ENCODE measurements around the gene SMARCC1. TPM values are rescaled to one million over a fixed set of nuclear protein-coding genes. Genes with fewer than 3 reads are reported as not detected.

The SMARCC1 gene
- total RNA-seq, 4 donors from 2014 or later, result 38.5 to 54.2 (median 42.9) TPM

DNA sequence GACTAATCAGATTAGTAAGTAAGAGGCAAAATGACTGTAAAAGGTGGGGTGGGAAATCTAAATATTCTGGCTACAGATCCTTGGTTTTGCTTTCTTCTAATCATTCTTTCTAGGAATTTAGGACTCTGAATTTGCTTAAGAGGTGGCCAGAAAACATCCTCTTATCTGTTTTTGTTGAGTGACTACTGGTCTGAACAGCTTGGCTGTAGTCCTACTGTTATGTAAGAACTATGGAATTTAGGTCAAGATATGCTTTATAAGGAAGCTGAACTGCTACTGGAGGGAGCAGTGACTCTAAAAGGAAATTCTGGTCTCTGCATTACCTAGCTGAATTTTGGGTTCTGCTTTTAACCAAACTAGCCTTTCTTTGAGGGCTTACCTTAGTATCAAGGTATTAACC lies 169.5 kb downstream of the SMARCC1 start:
- no peak for TF ChIP-seq POLR2A (IDR thresholded peaks at IDR 0.05)
- TF ChIP-seq, protein P1, sequence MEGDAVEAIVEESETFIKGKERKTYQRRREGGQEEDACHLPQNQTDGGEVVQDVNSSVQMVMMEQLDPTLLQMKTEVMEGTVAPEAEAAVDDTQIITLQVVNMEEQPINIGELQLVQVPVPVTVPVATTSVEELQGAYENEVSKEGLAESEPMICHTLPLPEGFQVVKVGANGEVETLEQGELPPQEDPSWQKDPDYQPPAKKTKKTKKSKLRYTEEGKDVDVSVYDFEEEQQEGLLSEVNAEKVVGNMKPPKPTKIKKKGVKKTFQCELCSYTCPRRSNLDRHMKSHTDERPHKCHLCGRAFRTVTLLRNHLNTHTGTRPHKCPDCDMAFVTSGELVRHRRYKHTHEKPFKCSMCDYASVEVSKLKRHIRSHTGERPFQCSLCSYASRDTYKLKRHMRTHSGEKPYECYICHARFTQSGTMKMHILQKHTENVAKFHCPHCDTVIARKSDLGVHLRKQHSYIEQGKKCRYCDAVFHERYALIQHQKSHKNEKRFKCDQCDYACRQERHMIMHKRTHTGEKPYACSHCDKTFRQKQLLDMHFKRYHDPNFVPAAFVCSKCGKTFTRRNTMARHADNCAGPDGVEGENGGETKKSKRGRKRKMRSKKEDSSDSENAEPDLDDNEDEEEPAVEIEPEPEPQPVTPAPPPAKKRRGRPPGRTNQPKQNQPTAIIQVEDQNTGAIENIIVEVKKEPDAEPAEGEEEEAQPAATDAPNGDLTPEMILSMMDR (IDR thresholded peaks at IDR 0.05), result no peak
- DNase-seq (ENCODE audit: low spot score in 2 of 2), result no peak
- H3K4me3 ChIP-seq (ENCODE audit: low read depth, poor library complexity, severe bottlenecking), result no peak overlapping the region
- intact Hi-C loops (cut with DNase I; ENCODE audit: low total_unique reads), result no loop called here

DNA sequence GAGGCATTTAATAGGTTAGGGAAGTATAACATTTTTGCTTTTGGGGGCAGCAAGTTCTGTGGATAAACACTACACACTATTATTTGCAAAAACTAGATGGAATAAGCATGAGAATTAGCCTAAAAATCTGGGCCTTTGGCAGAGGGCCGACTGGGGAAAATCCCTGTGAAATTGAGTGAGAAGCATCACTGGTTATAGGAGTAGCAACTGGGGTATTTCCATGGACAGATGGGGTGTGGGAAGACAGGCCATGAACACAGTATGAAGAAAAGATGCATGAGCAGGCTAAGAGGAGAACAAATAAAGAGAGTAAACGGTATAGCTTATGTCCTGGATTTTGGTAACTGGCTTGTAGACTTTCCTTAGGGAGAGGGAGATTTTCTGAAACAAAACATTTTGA lies 170.1 kb downstream of the SMARCC1 start:
- intact Hi-C loops (cut with DNase I; ENCODE audit: low total_unique reads), result no loop called here
- no peak overlapping the region for H3K4me3 ChIP-seq (ENCODE audit: low read depth, poor library complexity, severe bottlenecking)
- 73 to 84% methylated on average over 2 of the region's 2 CpGs for WGBS, 2 donors
- no peak for DNase-seq (ENCODE audit: low spot score in 2 of 2)
- no peak for TF ChIP-seq POLR2A (IDR thresholded peaks at IDR 0.05)
- TF ChIP-seq, protein P1 (IDR thresholded peaks at IDR 0.05), result no peak

DNA sequence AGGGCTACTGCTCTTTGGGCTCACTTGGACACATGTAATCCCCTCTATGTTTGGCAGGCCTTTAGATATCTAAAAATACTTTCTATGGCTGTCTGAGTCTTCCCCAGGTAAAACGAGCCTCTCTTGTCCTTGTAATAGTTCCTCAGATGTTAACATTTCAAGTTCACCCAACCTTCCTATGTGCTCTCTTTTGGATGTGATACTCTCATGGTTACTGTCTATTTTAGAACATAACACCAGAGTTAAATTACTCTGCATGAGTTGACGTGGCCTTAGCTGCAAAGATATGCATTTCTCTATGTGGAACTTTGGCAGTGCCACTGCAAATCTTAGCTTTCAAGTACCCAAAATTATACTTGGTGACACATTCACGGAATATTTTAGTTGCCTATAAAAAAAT lies 171.1 kb downstream of the SMARCC1 start:
- WGBS, 2 donors, result 90 to 91% methylated on average over 3 of the region's 3 CpGs
- intact Hi-C loops (cut with DNase I; ENCODE audit: low total_unique reads), result no loop called here
- no peak for TF ChIP-seq POLR2A (IDR thresholded peaks at IDR 0.05)
- DNase-seq (ENCODE audit: low spot score in 2 of 2), result no peak
- H3K4me3 ChIP-seq (ENCODE audit: low read depth, poor library complexity, severe bottlenecking), result no peak overlapping the region

DNA sequence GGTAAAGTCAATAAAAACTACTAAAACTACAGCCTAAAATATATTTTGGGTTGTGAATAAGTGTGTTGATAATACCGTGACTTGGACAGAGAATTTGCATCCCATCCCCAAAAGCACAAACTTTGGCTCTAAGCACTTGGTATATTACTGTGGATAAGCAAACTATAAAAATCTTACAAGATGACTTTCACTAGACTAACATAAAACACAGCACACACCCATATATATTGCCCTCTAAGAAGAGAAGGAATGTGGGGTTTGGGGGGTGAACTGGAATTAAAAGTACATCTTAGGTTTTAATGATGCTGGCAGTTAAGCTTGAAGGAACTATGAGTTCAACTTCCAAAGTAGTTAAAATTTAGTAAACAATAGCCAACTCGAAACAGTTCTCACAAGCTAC lies 174.4 kb downstream of the SMARCC1 start:
- intact Hi-C loops (cut with DNase I; ENCODE audit: low total_unique reads), result no loop called here
- H3K4me3 ChIP-seq (ENCODE audit: low read depth, poor library complexity, severe bottlenecking), result no peak overlapping the region
- DNase-seq (ENCODE audit: low spot score in 2 of 2), result no peak
- WGBS, 2 donors, result 93% methylated on average over 2 of the region's 2 CpGs
- TF ChIP-seq, protein P1 (IDR thresholded peaks at IDR 0.05), result no peak
- no peak for TF ChIP-seq POLR2A (IDR thresholded peaks at IDR 0.05)

DNA sequence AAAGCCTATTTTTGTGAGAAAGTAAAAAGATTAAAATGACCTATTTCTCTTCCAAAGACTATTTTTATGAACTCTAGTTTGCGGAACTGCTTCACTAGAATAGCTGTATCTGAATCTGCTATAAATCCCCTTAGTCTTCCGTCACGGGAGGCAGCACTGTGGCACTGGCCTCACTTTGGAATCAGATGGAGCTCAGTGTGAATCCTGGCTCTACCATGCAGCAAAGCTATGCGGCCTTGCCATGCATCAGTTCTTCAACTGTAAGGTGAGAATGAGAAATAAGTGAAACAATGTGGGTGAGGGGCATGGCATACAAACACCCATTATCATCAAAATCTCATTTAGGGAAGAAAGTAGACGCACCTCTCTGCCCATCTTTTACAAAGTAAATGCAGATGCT lies 175.5 kb downstream of the SMARCC1 start:
- WGBS, 2 donors, result 95 to 96% methylated on average over 5 of the region's 5 CpGs
- intact Hi-C loops (cut with DNase I; ENCODE audit: low total_unique reads), result no loop called here
- TF ChIP-seq, protein P1 (IDR thresholded peaks at IDR 0.05), result no peak
- TF ChIP-seq POLR2A (IDR thresholded peaks at IDR 0.05), result no peak
- DNase-seq (ENCODE audit: low spot score in 2 of 2), result no peak
- no peak overlapping the region for H3K4me3 ChIP-seq (ENCODE audit: low read depth, poor library complexity, severe bottlenecking)

DNA sequence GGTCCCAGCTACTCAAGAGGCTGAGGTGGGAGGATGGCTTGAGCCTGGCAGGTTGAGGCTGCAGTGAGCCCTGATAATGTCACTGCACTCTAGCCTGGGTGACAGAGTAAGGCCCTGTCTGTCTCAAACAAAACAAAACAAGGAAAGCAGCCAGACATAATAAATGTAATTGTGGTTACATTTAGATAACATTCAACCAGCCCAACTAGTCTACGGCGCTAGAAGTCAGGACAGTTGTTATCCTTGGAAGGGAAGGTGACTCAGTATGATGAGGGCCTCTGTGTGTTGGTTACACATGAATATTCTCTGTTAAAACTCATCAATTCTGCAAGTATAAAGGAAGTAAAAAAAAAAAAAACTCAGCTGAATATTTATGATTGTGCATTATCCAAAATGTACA lies 176.0 kb downstream of the SMARCC1 start:
- 36 to 72% methylated on average over 2 of the region's 2 CpGs for WGBS, 2 donors
- intact Hi-C loops (cut with DNase I; ENCODE audit: low total_unique reads), result no loop called here
- H3K4me3 ChIP-seq (ENCODE audit: low read depth, poor library complexity, severe bottlenecking), result no peak overlapping the region
- no peak for DNase-seq (ENCODE audit: low spot score in 2 of 2)
- no peak for TF ChIP-seq POLR2A (IDR thresholded peaks at IDR 0.05)
- TF ChIP-seq, protein P1 (IDR thresholded peaks at IDR 0.05), result no peak
